ENCODE data around the gene ABCC4. TPM values are rescaled to one million over a fixed set of nuclear protein-coding genes. Genes with fewer than 3 reads are reported as not detected.
"Not testable (repeated sequence)": the region's sequence is repeated elsewhere in the genome, so short reads cannot be mapped to it uniquely, and the experiment has no call there.

ABCC4 gene
- polyA plus RNA-seq, 12 donors, result 2.2 to 4.9 (median 3.1) TPM; not detected in 1

DNA sequence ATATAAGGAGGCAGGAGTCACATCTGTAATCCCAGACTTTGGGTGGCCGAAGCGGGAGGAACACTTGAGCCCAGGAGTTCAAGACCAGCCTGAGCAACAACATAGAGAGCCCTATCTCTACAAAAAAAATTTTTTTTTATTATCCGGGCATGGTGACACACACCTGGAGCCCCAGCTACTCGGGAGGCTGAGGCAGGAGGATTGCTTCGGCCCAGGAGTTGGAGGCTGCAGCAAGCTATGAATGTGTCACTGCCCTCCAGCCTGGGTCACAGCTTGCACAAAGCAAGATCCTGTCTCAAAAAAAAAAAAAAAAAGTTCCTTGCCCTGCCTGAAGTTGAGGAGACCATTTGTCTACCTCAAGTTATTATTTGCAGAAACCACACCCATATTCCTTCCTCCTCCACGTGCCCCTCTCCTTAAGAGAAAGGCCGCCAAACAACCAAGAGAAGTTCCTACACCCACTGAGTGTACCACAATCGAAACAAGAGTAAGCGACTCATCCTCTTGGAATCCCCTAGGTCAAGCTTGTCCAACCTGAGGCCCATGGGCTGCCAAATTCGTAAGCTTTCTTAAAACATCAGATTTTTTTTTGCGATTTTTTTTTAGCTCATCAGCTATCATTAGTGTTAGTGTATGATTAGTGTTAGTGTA, 2.2 kb downstream of the ABCC4 start:
- no peak for DNase-seq

DNA sequence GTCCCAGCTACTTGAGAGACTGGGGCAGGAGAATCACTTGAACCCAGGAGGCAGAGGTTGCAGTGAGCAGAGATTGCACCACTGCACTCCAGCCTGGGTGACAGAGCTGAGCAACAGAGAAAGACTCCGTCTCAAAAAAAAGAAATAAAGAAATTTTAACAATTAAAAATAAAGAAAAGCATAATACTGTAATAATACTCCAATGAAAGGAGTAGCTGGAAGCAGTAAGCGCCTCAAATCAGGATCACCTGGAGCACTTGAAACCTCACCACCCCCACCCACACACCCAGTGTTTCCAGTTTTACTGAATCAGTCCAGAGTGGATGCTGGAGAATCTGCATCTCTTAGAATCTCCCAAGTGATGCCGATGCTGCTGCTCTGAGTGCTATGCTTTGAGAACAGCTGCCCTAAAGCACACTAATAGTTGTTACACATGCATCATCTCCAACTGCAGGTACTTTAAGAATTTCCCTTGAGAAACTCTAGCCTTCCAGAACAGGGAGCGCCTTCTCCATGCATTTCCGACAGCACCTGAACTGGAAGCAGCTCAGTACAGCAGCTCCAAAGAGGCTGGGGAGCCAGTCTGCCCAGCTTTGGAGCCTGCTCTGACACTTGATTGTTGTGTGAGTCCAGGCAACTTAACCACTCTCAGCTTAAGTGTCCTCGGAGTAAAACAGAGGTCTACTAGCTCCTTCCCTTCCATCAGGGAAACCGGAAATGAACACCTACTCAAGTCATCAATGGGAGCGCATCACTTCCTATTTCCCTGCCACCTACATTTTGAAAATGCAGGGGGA, 2.9 kb downstream of the ABCC4 start:
- no peak for DNase-seq

DNA sequence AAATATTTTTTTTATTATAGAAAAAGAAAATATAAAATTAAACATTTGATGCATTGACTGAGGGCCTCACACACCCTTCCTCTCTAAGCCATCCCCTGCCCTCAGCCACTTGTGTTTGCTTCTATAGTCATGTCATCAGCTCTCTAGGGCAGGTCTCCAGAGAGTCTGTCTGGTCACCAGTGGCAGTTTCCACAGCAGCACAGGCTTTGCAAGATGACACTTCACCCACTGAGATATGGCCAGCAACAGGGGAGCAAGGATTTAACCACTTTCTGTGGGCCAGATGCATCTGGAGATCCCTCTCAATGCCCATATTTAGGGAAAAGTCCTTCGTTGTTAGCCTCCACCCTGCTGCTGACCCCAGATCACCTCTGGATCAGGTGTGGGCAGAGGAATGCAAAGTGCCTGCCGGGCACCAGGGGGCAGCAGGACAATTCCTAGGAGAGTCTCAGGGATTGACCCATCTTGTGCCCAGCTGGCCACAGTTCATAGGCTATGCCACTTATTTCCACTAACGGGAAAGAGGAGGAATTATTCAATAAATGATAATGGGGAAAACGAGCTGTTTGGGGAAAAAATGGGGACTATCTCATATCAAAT, 4.8 kb downstream of the ABCC4 start:
- no peak for DNase-seq

GRCh38 chr13:95295026-95295425, 6.2 kb downstream of the ABCC4 start:
- DNase-seq, result no peak

DNA sequence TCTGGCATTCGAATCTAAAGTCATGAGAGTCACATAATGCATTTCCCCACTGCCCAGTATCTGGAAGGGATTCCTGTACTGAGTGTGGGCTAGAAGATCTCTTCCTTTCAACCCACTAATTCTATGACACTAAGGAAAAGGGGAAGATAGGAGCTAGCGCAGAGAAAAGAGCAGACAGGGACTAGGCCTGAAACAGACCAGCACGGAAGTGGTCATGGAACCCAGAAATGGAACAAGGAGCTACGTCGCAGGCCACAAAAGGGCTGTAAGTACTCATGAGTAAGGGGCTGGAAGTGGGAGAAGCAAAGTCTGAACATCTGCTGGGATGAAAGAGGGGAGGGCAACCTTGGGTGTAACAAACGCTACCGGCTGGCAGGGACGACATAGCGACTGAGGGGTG, 8.6 kb downstream of the ABCC4 start:
- DNase-seq, result no peak

- not testable (repeated sequence) for DNase-seq
These were observed 11.3 kb downstream of the ABCC4 start for GRCh38 chr13:95289901-95290300.

GRCh38 chr13:95289020-95289444, 12.2 kb downstream of the ABCC4 start:
- no peak for DNase-seq

- DNase-seq, result no peak
These were observed 16.8 kb downstream of the ABCC4 start for GRCh38 chr13:95284436-95284835.

- no peak for DNase-seq
These were observed 22.2 kb downstream of the ABCC4 start for GRCh38 chr13:95279016-95279415.

GRCh38 chr13:95276037-95276505, 25.2 kb downstream of the ABCC4 start:
- no peak for DNase-seq

DNA sequence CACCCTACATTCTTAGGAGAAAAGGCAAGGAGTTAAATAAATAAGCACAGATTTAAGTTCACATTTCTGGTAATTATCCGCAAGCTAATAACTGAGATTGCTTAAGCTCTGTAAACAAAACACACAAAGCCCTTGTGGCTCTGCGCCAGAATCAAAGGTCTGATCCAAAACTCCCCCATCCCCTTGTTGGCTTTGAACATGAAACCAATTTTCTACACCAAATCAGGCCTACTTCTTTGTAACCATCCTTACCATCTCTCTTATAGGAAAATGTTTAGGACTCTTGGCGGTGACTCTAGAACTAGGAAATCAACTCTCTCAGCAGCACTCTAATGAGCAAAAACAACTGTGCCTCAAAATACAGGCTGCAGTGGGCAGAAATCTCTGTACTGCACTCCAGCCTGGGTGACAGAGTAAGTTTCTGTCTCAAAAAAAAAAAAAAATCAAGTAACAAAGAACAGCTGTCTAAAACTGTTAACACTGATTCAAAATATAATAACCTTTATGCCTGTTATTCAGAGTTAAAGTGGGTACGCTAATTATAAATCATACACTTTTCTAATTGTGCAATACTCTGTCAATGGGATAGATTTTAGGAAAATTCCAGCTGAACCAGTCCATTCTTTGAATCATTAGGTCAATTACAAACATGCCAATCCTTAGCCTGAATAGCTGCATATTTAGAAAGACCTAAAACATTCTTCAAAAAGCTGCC, 25.8 kb downstream of the ABCC4 start:
- no peak for DNase-seq

- not testable (repeated sequence) for DNase-seq
These were observed 27.6 kb downstream of the ABCC4 start for GRCh38 chr13:95273592-95274132.

DNA sequence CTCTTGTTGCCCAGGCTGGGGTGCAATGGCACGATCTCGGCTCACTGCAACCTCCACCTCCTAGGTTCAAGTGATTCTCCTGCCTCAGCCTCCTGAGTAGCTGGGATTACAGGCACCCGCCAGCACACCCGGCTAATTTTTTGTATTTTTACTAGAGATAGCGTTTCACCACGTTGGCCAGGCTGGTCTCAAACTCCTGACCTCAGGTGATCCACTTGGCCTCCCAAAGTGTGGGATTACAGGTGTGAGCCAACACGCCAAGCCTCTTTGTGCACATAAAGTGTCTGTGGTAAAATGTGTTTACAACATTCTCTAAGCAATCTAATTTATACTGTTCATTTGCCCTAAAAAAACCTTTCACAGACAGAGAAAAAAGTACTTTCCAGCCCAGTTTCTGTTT, 29.2 kb downstream of the ABCC4 start:
- not testable (repeated sequence) for DNase-seq

DNA sequence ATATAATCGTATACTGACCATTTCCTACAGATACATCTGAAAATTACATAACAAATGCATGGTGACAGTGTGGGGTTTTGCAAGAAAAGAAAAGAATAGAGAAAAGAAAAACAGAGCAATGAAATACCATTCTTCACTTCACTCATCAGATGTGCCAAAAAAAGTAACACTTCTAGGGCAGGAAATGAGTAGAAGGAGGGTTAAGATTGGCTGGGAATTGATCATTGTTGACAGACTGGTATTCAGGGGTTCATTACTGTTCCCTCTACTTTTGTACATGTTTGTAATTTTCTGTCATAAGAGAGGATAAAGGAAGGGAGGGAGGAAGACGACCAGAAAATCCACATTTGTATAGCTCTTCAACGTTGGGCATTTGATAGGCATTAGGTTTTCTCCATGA, 31.5 kb downstream of the ABCC4 start:
- no peak for DNase-seq

DNA sequence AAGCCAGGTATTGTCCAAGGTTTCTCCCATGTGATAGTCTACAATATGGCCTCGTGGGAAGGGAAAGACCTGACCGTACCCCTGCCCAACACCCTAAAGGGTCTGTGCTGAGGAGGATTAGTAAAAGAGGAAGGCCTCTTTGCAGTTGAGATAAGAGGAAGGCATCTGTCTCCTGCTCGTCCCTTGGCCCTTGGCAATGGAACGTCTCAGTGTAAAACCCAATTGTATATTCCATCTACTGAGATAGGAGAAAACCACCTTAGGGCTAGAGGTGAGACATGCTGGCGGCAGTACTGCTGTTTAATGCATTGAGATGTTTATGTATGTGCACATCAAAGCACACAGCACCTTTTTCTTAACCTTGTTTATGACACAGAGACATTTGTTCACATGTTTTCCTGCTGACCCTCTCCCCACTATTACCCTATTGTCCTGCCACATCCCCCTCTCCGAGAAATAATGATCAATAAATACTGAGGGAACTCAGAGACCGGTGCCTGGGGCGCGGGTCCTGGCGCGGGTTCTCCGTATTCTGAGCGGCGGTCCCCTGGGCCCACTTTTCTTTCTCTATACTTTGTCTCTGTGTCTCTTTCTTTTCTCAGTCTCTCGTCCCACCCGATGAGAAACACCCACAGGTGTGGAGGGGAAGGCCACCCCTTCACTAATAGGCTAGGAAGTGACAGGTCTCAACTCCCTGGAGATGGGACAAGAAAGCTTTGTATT, 32.7 kb downstream of the ABCC4 start:
- not testable (repeated sequence) for DNase-seq

DNA sequence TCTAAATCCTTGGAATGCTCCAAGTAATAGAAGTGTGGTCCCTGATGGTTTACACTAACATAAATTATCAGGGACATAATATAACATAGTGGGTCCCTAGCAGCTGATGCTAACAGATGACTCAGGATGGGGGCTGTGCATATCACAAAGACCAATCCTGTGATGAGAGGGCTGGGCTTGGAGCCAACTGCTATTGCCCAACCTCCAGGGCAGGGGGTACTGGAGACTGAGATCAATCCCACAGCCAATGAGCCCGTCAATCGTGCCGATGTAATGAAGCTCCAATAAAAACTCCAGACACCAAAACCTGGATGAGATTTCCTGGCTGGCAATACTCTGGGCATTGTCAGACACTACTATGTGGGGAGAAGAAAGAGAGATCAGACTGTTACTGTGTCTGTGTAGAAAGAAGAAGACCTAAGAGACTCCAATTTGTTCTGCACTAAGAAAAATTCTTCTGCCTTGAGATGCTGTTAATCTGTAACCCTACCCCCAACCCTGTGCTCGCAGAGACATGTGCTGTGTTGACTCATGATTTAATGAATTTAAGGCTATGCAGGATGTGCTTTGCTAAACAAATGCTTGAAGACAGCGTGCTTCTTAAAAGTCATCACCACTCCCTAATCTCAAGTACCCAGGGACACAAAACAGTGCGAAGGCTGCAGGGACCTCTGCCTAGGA, 33.4 kb downstream of the ABCC4 start:
- DNase-seq, result no peak

DNA sequence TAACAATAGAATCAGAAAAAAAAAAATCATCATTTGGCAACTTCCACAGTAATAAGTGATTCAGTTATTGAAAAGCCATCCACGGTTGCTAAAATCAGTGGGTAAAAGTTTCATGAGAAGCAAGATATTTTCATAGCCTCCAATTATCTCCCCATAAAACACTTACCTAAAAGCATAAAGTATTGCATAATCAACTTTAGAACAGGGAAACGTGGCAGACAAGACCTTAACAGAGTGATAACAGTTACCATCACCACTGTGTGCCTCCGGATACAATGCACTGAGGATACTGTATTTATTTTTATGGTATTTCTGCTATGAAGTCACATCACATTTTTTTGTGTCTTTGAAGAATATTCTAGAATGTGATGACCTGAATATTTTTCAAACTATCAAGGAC, 37.0 kb downstream of the ABCC4 start:
- no peak for DNase-seq

- no peak for DNase-seq
These were observed 38.3 kb downstream of the ABCC4 start for GRCh38 chr13:95262837-95263384.

DNA sequence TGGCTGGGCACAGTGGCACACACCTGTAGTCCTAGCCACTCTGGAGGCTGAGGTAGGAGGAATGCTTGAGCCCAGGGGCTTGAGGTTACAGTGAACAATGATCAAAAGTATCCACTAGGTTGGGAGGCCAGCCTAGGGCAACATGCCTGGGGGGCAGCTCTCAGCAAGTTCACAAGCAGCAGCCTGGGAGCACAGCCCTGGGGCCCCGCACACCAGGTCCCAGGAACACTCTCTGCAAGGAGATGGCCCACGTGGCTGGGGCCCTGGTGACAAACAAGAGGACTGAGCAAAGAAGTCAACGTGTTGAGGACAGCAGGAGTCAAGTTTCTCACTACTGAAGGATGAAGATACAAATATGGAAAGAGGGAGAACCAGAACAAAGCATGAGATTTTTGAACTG, 39.3 kb downstream of the ABCC4 start:
- no peak for DNase-seq

DNA sequence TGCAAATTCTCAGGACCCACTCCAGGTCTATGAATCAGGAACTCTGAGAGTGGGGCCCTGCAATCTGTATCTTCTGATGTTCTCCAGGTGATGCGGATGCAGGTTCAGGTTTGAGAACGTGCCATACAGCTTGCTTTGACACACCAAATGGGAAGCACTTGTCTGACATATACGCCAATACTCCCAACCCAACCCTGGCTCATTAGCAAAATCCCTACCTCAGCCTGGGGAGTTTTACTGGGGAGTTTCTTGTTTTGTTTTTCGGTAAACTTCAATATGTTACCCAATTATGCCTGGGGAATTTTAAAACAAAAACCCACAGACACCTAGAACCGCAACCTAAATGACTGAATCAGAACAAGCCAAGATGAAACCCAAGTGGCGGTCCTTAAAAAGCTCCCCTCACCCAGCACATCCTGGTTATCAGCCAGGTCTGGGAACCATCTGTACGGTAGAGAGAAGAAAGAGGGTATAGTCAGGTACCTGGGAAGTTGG, 41.2 kb downstream of the ABCC4 start:
- DNase-seq, result no peak

Measured in muscle of arm (tissue), 12 donors.